Glutamatergic neuron (in vitro differentiated cells): ENCODE data around the gene DCAF10. TPM values are rescaled to one million over a fixed set of nuclear protein-coding genes. Genes with fewer than 3 reads are reported as not detected.
A peak's percentile ranks its signal among the peaks of the same experiment; 100 is the strongest.

Source experiments
- DNase-seq: peaks from one replicate; pipeline ENCODE4 v3.0.0; 2022
- H3K27ac Mint-ChIP-seq: one replicate; pipeline ENCODE4 v1.8.0; 2020; ENCODE audit warnings: mild to moderate bottlenecking, mixed read lengths, inconsistent platforms; ENCODE audit not compliant: unreplicated experiment
- H3K27me3 Mint-ChIP-seq: one replicate; pipeline ENCODE4 v1.8.0; 2020; ENCODE audit warnings: mild to moderate bottlenecking, moderate library complexity, mixed read lengths, inconsistent platforms; ENCODE audit not compliant: unreplicated experiment
- H3K36me3 Mint-ChIP-seq: one replicate; pipeline ENCODE4 v1.8.0; 2020; ENCODE audit warnings: mild to moderate bottlenecking, mixed read lengths, inconsistent platforms; ENCODE audit not compliant: unreplicated experiment
- H3K4me1 Mint-ChIP-seq: one replicate; pipeline ENCODE4 v1.8.0; 2020; ENCODE audit warnings: mild to moderate bottlenecking, low read depth, mixed read lengths, inconsistent platforms; ENCODE audit not compliant: unreplicated experiment
- H3K4me3 Mint-ChIP-seq: one replicate; pipeline ENCODE4 v1.8.0; 2020; ENCODE audit warnings: mild to moderate bottlenecking, mixed read lengths, inconsistent platforms; ENCODE audit not compliant: unreplicated experiment
- H3K9me3 Mint-ChIP-seq: one replicate; pipeline ENCODE4 v1.8.0; 2020; ENCODE audit warnings: mild to moderate bottlenecking, moderate library complexity, mixed read lengths, inconsistent platforms; ENCODE audit not compliant: unreplicated experiment
- CTCF ChIP-seq: fragments of 200-600 bp; sonication (generic); IDR thresholded peaks from one replicate; pipeline ENCODE4 v1.5.0; 2021; ENCODE audit not compliant: partially characterized antibody, unreplicated experiment
- total RNA-seq: library from RNA; stranded (reverse); fragmentation: NEBNext Ultra II Directional; extraction: Animal tissue kit (Norgen Biotek cat#: 25700); gene quantifications from one replicate; pipeline ENCODE4 v1.2.1, GENCODE V29; 2021; ENCODE audit not compliant: unreplicated experiment

The DCAF10 gene
- total RNA-seq, 1 donor from 2014 or later: 19.3 TPM

GRCh38 chr9:37784291-37784615 is 16.3 kb upstream of the DCAF10 start:
- Mint-ChIP-seq H3K4me3 (peak overlapping the region; percentile 95), H3K27ac (peak overlapping the region; percentile 95), H3K9me3 (peaks cover 14% of the 10 kb centered on the region), H3K36me3 (no peaks in the 10 kb centered on the region), H3K4me1 (peaks cover 12% of the 10 kb centered on the region), H3K27me3 (peaks cover 5% of the 10 kb centered on the region)
- DNase-seq: no peak
- no peak for TF ChIP-seq CTCF

DNA sequence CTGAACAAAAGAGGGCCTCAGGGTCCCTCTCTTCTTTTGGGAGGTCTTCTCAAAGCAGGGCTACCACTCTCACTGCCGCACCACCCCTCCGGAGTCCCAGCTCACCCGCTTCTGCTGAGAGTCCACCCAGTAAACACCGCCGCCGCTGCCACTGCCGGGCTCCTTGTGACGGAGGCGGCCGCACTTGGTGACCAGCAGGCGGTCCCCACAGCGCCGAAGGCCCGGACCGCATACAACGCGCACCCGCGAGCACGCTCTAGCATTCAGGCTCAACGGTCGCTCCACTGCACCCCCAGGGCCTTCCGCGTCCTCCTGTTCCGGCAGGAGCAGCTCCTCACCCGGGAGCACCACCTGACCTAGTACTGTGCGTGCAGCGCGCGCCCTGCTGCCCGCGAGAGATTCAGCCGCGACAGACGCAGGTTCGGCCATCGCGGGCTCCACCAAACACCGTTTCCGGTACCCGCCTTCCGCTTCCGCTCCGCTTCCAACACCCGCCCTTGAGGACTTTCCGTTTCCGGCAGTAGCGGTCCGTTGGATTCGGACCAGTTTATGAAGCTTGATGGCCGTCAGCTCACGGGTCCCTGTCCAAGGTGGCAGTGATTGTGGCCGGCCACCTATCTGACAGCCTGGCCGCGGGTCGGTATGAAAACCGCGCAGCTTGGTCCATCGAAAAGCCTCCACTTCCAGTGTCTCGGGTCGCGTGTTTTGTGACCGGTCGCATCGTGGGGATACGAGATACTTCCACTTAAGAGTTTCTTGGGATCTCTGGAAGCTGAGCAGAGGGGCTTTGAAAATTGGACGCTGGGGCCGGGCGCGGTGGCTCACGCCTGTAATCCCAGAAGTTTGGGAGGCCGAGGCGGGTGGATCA is 15.7 kb upstream of the DCAF10 start, which contains the start of gene EXOSC3:
TSS of gene EXOSC3 (minus strand) at position 449 of the 868 bp plus-strand sequence. CDS start at position 429, 20 bp downstream.
- peak; percentile 91 for DNase-seq
- TF ChIP-seq CTCF: no peak
- Mint-ChIP-seq H3K4me3 (peak within 1 kb of the TSS; percentile 95), H3K9me3 (peaks cover 14% of the 10 kb centered on the region), H3K36me3 (no peaks in the 10 kb centered on the region), H3K27ac (peak within 1 kb of the TSS; percentile 95), H3K27me3 (peaks cover 5% of the 10 kb centered on the region), H3K4me1 (peaks cover 12% of the 10 kb centered on the region)

DNA sequence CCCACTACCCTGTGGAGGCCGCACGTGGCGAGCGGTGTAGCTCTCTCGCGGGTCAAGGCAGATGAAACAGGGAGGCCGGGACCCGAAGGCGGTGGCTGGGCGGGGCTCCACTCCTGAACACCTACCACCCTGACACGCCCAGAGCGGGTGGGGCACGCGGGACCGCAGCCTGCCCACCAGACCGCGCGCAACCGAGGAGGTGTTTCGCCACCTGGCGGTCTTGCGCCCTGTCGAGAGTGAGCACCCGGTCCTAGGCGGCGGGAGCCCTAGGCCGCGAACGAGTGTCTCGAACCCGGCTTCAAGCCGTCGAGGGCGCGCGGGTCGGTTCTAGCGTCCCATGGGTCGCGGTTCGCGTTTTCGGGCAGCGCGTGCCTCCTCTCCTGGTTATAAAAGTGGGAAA is 13.5 kb upstream of the DCAF10 start:
- DNase-seq: no peak
- no peak for TF ChIP-seq CTCF
- Mint-ChIP-seq H3K27me3 (peaks cover 5% of the 10 kb centered on the region), H3K9me3 (peaks cover 14% of the 10 kb centered on the region), H3K36me3 (no peaks in the 10 kb centered on the region), H3K27ac (no peak overlapping the region), H3K4me3 (no peak overlapping the region), H3K4me1 (peaks cover 12% of the 10 kb centered on the region)

DNA sequence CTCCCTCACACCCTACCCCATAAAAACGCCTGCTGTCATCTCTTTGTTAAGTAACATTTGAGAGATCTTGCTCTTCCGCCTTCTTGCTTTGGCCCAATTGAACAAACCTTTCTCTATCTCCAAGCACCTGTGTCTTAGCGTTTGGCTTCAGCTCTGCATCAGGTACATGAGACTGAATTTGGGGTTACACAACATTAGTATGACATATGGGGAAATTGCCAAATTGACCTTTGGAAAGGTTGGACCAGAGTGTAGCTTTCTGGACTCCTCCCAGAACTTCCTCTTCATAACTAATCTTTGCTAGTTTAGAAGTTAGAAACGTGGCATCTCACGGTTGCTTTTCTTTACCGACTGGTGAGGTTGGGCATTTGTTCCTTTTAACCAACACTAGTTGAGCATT is 12.3 kb upstream of the DCAF10 start:
- H3K27me3 Mint-ChIP-seq: peaks cover 5% of the 10 kb centered on the region
- TF ChIP-seq CTCF: no peak

DNA sequence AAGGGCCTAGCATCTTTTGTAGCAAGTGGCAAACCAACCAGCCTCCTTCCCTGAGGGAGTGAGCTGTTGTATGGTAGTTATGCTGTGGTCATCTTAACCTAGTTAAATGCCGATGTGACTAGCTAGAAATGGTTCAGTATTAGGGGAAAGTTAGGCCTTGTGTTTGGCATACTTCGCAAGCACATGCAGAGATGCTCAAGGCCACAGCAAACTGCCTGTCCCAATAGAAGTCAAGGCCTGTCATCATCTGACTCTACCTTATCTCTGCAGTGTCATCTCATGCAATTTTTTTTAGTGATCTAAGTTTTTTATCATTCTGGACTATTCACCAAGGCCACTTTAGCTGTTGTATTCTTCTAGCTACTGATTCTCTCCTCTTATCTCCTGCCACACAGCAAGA is 10.5 kb upstream of the DCAF10 start:
- no peak for DNase-seq
- Mint-ChIP-seq H3K9me3 (peaks cover 5% of the 10 kb centered on the region), H3K27ac (no peak overlapping the region), H3K27me3 (peaks cover 5% of the 10 kb centered on the region), H3K4me3 (no peak overlapping the region), H3K4me1 (peaks cover 4% of the 10 kb centered on the region), H3K36me3 (no peaks in the 10 kb centered on the region)
- no peak for TF ChIP-seq CTCF

More for the DNA sequence above, 12.3 kb upstream of the DCAF10 start:
- no peaks in the 10 kb centered on the region for H3K36me3 Mint-ChIP-seq
- no peak overlapping the region for H3K4me3 Mint-ChIP-seq
- DNase-seq: no peak
- peaks cover 4% of the 10 kb centered on the region for H3K4me1 Mint-ChIP-seq
- peaks cover 12% of the 10 kb centered on the region for H3K9me3 Mint-ChIP-seq
- H3K27ac Mint-ChIP-seq: no peak overlapping the region
